ENCODE measurements around the gene GTF3C1. TPM values are rescaled to one million over a fixed set of nuclear protein-coding genes. Genes with fewer than 3 reads are reported as not detected.

Gene GTF3C1
- total RNA-seq, 1 experiment from 2014 or later = 97.5 TPM

DNA sequence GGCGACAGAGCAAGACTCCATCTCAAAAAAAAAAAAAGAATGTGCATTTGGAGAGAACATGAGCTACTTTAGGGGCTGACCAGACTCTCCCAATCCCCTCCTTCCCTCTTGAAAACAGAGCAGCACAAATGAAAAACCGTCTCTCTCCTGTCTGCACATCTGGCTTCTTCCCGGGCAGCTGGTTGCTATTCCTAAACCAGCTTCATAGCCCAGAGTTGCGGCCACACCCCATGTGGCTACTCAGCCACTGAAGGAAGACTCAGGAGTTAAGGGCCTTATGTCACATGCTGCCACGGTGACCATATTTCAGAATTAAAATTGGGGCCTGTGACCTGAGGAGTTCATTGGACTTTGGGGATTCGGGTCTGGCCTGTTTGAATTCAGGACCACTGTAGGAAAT lies 48.5 kb upstream of the GTF3C1 start:
- no peak overlapping the region for H2AFZ ChIP-seq (ENCODE audit: low read length)
- intact Hi-C loops (cut with micrococcal nuclease) = no loop called here
- CTCF ChIA-PET = no interaction called here
- no peaks in the 10 kb centered on the region for H3K4me1 ChIP-seq (ENCODE audit: insufficient read depth, low read length)
- no peaks in the 10 kb centered on the region for H3F3A ChIP-seq (ENCODE audit: low read length, unreplicated experiment)
- ATAC-seq = no peak
- DNase-seq = no peak
- no peak overlapping the region for H3K9ac ChIP-seq (ENCODE audit: low read length)
- no peak overlapping the region for H3K4me2 ChIP-seq (ENCODE audit: low read length)
- no peak overlapping the region for H3K4me3 ChIP-seq (ENCODE audit: low read length)
- no peaks in the 10 kb centered on the region for H4K20me1 ChIP-seq (ENCODE audit: low read length)
- no peaks in the 10 kb centered on the region for H3K79me2 ChIP-seq (ENCODE audit: low read length)
- POLR2A ChIA-PET (ENCODE audit: unreplicated experiment) = no interaction called here
- no TSS peak for BruUV-seq (replicated peaks)
- H3K27ac ChIP-seq (ENCODE audit: low read length) = no peak overlapping the region
- no peaks in the 10 kb centered on the region for H3K9me2 ChIP-seq (replicated peaks; ENCODE audit: low read length)
- no peaks in the 10 kb centered on the region for H3K27me3 ChIP-seq (ENCODE audit: low read length)
- H3K9me3 ChIP-seq (ENCODE audit: low read length) = no peaks in the 10 kb centered on the region
- no peak for TF ChIP-seq EZH2phosphoT487 (IDR thresholded peaks at IDR 0.05; ENCODE audit: borderline replicate concordance, low read length)
- TF ChIP-seq, protein P1, sequence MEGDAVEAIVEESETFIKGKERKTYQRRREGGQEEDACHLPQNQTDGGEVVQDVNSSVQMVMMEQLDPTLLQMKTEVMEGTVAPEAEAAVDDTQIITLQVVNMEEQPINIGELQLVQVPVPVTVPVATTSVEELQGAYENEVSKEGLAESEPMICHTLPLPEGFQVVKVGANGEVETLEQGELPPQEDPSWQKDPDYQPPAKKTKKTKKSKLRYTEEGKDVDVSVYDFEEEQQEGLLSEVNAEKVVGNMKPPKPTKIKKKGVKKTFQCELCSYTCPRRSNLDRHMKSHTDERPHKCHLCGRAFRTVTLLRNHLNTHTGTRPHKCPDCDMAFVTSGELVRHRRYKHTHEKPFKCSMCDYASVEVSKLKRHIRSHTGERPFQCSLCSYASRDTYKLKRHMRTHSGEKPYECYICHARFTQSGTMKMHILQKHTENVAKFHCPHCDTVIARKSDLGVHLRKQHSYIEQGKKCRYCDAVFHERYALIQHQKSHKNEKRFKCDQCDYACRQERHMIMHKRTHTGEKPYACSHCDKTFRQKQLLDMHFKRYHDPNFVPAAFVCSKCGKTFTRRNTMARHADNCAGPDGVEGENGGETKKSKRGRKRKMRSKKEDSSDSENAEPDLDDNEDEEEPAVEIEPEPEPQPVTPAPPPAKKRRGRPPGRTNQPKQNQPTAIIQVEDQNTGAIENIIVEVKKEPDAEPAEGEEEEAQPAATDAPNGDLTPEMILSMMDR (conservative IDR thresholded peaks at IDR 0.05; ENCODE audit: low read depth, low read length) = no peak
- no peak for TF ChIP-seq EZH2 (IDR thresholded peaks at IDR 0.05; ENCODE audit: low read length, unreplicated experiment)
- no peaks in the 10 kb centered on the region for H3K36me3 ChIP-seq (ENCODE audit: low read depth, low read length)

DNA sequence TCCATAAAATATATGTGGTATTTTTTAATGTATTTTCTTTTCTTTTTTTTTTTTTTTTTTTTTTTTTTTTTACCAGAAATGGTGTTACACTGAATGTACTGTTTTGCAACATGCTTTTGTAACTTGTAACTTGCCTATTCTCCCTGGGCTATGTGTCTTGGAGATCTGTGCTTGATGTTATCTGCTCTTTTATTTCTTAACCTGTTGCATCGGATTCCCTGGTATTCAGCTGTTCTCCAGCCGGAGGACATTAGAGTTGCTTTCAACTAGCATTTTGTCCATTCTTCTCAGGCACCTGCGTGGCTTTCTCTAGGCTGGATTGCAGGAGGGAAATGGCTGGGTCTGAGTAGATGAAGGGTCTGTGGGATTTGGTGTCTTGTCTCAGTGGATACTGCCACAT lies 47.6 kb upstream of the GTF3C1 start:
- H3K9me3 ChIP-seq (ENCODE audit: low read length) = no peaks in the 10 kb centered on the region
- TF ChIP-seq EZH2phosphoT487 (IDR thresholded peaks at IDR 0.05; ENCODE audit: borderline replicate concordance, low read length) (no peak), EZH2 (IDR thresholded peaks at IDR 0.05; ENCODE audit: low read length, unreplicated experiment) (no peak)
- TF ChIP-seq, protein P1 (conservative IDR thresholded peaks at IDR 0.05; ENCODE audit: low read depth, low read length) = no peak
- no peaks in the 10 kb centered on the region for H3K4me1 ChIP-seq (ENCODE audit: insufficient read depth, low read length)
- CTCF ChIA-PET = no interaction called here
- no peaks in the 10 kb centered on the region for H3K27me3 ChIP-seq (ENCODE audit: low read length)
- POLR2A ChIA-PET (ENCODE audit: unreplicated experiment) = no interaction called here
- ATAC-seq (no peak), DNase-seq (no peak)
- no peaks in the 10 kb centered on the region for H3K79me2 ChIP-seq (ENCODE audit: low read length)
- no peak overlapping the region for H3K9ac ChIP-seq (ENCODE audit: low read length)
- H3K27ac ChIP-seq (ENCODE audit: low read length) = no peak overlapping the region
- BruUV-seq (replicated peaks) = no TSS peak
- H2AFZ ChIP-seq (ENCODE audit: low read length) = no peak overlapping the region
- H3K4me3 ChIP-seq (ENCODE audit: low read length) = no peak overlapping the region
- H3F3A ChIP-seq (ENCODE audit: low read length, unreplicated experiment) = no peaks in the 10 kb centered on the region
- H3K9me2 ChIP-seq (replicated peaks; ENCODE audit: low read length) = no peaks in the 10 kb centered on the region
- H4K20me1 ChIP-seq (ENCODE audit: low read length) = no peaks in the 10 kb centered on the region
- no peaks in the 10 kb centered on the region for H3K36me3 ChIP-seq (ENCODE audit: low read depth, low read length)
- intact Hi-C loops (cut with micrococcal nuclease) = no loop called here
- no peak overlapping the region for H3K4me2 ChIP-seq (ENCODE audit: low read length)

DNA sequence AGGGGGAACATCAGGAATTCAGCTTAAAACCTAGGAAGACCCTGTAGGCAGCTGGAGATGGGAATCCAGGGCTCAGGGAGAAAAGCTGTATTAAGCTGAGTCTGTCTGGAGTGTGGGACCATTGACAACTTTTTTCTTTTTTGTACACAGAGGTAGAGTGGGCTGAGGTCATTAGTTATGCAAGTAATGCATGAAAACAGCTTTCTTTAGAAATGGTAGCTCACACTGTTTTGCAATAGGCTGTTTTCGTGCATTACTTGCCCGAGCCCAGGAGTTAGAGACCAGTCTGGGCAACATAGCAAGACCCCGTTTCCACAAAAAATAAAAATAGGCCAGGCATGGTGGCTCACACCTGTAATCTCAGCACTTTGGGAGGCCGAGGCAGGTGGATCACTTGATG lies 46.7 kb upstream of the GTF3C1 start:
- Histone ChIP-seq H3K9me3 (ENCODE audit: low read length) (no peaks in the 10 kb centered on the region), H3K4me1 (ENCODE audit: insufficient read depth, low read length) (no peaks in the 10 kb centered on the region), H3K9ac (ENCODE audit: low read length) (no peak overlapping the region), H3K4me2 (ENCODE audit: low read length) (no peak overlapping the region), H3K36me3 (ENCODE audit: low read depth, low read length) (no peaks in the 10 kb centered on the region), H2AFZ (ENCODE audit: low read length) (no peak overlapping the region), H3K9me2 (replicated peaks; ENCODE audit: low read length) (no peaks in the 10 kb centered on the region), H3K79me2 (ENCODE audit: low read length) (no peaks in the 10 kb centered on the region), H3K27me3 (ENCODE audit: low read length) (no peaks in the 10 kb centered on the region), H3K4me3 (ENCODE audit: low read length) (no peak overlapping the region), H3K27ac (ENCODE audit: low read length) (no peak overlapping the region), H3F3A (ENCODE audit: low read length, unreplicated experiment) (no peaks in the 10 kb centered on the region), H4K20me1 (ENCODE audit: low read length) (no peaks in the 10 kb centered on the region)
- DNase-seq = no peak
- POLR2A ChIA-PET (ENCODE audit: unreplicated experiment) = no interaction called here
- BruUV-seq (replicated peaks) = no TSS peak
- CTCF ChIA-PET = no interaction called here
- intact Hi-C loops (cut with micrococcal nuclease) = no loop called here
- ATAC-seq = no peak
- TF ChIP-seq EZH2phosphoT487 (IDR thresholded peaks at IDR 0.05; ENCODE audit: borderline replicate concordance, low read length) (no peak), EZH2 (IDR thresholded peaks at IDR 0.05; ENCODE audit: low read length, unreplicated experiment) (no peak)
- TF ChIP-seq, protein P1 (conservative IDR thresholded peaks at IDR 0.05; ENCODE audit: low read depth, low read length) = no peak
